Spinal cord (tissue), 10 donors: Measurements from ENCODE around the gene ARHGEF28. TPM values are rescaled to one million over a fixed set of nuclear protein-coding genes. Genes with fewer than 3 reads are reported as not detected.

Experiments used
- DNase-seq, 6 donors: peaks; one replicate each; pipeline versions ENCODE4 v3.0.0 to v3.0.0-alpha.2; 2013 to 2015; ENCODE audit warnings: low spot score in 6 of 6, low read depth in 4 of 6
- H3K27ac ChIP-seq: one replicate; pipeline ENCODE4 v1.5.1; 2013; ENCODE audit warnings: low read depth, low read length, control low read depth
- H3K27me3 ChIP-seq: one replicate; pipeline ENCODE4 v1.6.1; 2013; ENCODE audit warnings: low read length; ENCODE audit not compliant: control insufficient read depth, insufficient read depth
- H3K36me3 ChIP-seq: one replicate; pipeline ENCODE4 v1.6.1; 2013; ENCODE audit warnings: low read length; ENCODE audit not compliant: control insufficient read depth, insufficient read depth
- H3K4me1 ChIP-seq: one replicate; pipeline ENCODE4 v1.6.1; 2013; ENCODE audit warnings: low read length; ENCODE audit not compliant: control insufficient read depth, insufficient read depth
- H3K4me3 ChIP-seq: one replicate; pipeline ENCODE4 v1.5.1; 2013; ENCODE audit warnings: low read depth, low read length, control low read depth
- H3K9me3 ChIP-seq: one replicate; pipeline ENCODE4 v1.6.1; 2013; ENCODE audit warnings: low read length; ENCODE audit not compliant: control insufficient read depth, insufficient read depth
- WGBS: methylation state at CpG from one replicate; pipeline ENCODE4 v1.1.5; 2013; ENCODE audit warnings: missing lambda C conversion rate; ENCODE audit not compliant: insufficient coverage; 5-methylcytosine and 5-hydroxymethylcytosine counted together
- polyA plus RNA-seq, 2 donors: library from polyadenylated mRNA; unstranded; fragments of 120-200 nt; gene quantifications; one replicate each; pipeline ENCODE4 v1.2.1, GENCODE V29; 2013; ENCODE audit not compliant: insufficient read length in 2 of 2
- total RNA-seq, 2 donors: library from RNA; depleted of rRNA in 1 of 2; stranded (reverse); fragments of 120-200 nt in 1 of 2; fragments of >200 nt in 1 of 2; gene quantifications; one replicate each; pipeline versions ENCODE4 v1.2.3 to v1.2.4, GENCODE V29; 2013 to 2014
- donor health status: healthy.

ARHGEF28 gene
- total and polyA plus RNA-seq, 4 donors = 13.6 to 25.7 (median 14.3) TPM

- Histone ChIP-seq H3K4me1 (no peaks in the 10 kb centered on the region), H3K36me3 (no peaks in the 10 kb centered on the region), H3K4me3 (no peak overlapping the region), H3K27ac (no peak overlapping the region), H3K27me3 (no peaks in the 10 kb centered on the region), H3K9me3 (no peaks in the 10 kb centered on the region)
- WGBS = 45% methylated on average over 1 of the region's 5 CpGs
- DNase-seq = no peak
These were observed 100.7 kb downstream of the ARHGEF28 start for GRCh38 chr5:73726606-73727231.

- Histone ChIP-seq H3K9me3 (no peaks in the 10 kb centered on the region), H3K27ac (no peak overlapping the region), H3K27me3 (no peaks in the 10 kb centered on the region), H3K4me1 (no peaks in the 10 kb centered on the region), H3K4me3 (no peak overlapping the region), H3K36me3 (no peaks in the 10 kb centered on the region)
- 82% methylated on average over 1 of the region's 1 CpG for WGBS
- no peak for DNase-seq
These were observed 101.5 kb downstream of the ARHGEF28 start for GRCh38 chr5:73727470-73727869.

- Histone ChIP-seq H3K9me3 (no peaks in the 10 kb centered on the region), H3K36me3 (no peaks in the 10 kb centered on the region), H3K4me3 (no peak overlapping the region), H3K4me1 (no peaks in the 10 kb centered on the region), H3K27ac (no peak overlapping the region), H3K27me3 (no peaks in the 10 kb centered on the region)
- WGBS = 90% methylated on average over 6 of the region's 7 CpGs
- DNase-seq = no peak
These were observed 102.7 kb downstream of the ARHGEF28 start for GRCh38 chr5:73728493-73729273.

GRCh38 chr5:73729329-73729728 is 103.3 kb downstream of the ARHGEF28 start:
- no peak overlapping the region for H3K27ac ChIP-seq
- no peak overlapping the region for H3K4me3 ChIP-seq
- no peaks in the 10 kb centered on the region for H3K27me3 ChIP-seq
- DNase-seq = no peak
- no CpG with 5 or more reads among the region's 3 CpGs for WGBS
- no peaks in the 10 kb centered on the region for H3K36me3 ChIP-seq
- H3K4me1 ChIP-seq = no peaks in the 10 kb centered on the region
- H3K9me3 ChIP-seq = no peaks in the 10 kb centered on the region

GRCh38 chr5:73732045-73732444 is 106.0 kb downstream of the ARHGEF28 start:
- WGBS = no CpG with 5 or more reads among the region's 2 CpGs
- Histone ChIP-seq H3K4me3 (no peak overlapping the region), H3K27ac (no peak overlapping the region), H3K9me3 (no peaks in the 10 kb centered on the region), H3K36me3 (no peaks in the 10 kb centered on the region), H3K27me3 (no peaks in the 10 kb centered on the region), H3K4me1 (no peaks in the 10 kb centered on the region)
- no peak for DNase-seq

GRCh38 chr5:73733219-73733618 is 107.2 kb downstream of the ARHGEF28 start:
- WGBS = no CpG with 5 or more reads among the region's 1 CpG
- no peaks in the 10 kb centered on the region for H3K27me3 ChIP-seq
- H3K27ac ChIP-seq = no peak overlapping the region
- no peaks in the 10 kb centered on the region for H3K36me3 ChIP-seq
- H3K4me3 ChIP-seq = no peak overlapping the region
- no peak for DNase-seq
- H3K9me3 ChIP-seq = no peaks in the 10 kb centered on the region
- H3K4me1 ChIP-seq = no peaks in the 10 kb centered on the region

- no peak overlapping the region for H3K27ac ChIP-seq
These were observed 109.2 kb downstream of the ARHGEF28 start for GRCh38 chr5:73735032-73735734.

GRCh38 chr5:73739650-73740049 is 113.7 kb downstream of the ARHGEF28 start:
- no CpG with 5 or more reads among the region's 1 CpG for WGBS
- DNase-seq = no peak
- H3K27me3 ChIP-seq = no peaks in the 10 kb centered on the region

More at GRCh38 chr5:73735032-73735734, 109.2 kb downstream of the ARHGEF28 start:
- no peak for DNase-seq
- no peaks in the 10 kb centered on the region for H3K4me1 ChIP-seq
- no peaks in the 10 kb centered on the region for H3K27me3 ChIP-seq
- H3K9me3 ChIP-seq = no peaks in the 10 kb centered on the region
- H3K4me3 ChIP-seq = no peak overlapping the region
- no peaks in the 10 kb centered on the region for H3K36me3 ChIP-seq
- 100% methylated on average over 1 of the region's 4 CpGs for WGBS

GRCh38 chr5:73740274-73740790 is 114.3 kb downstream of the ARHGEF28 start:
- no peak for DNase-seq
- Histone ChIP-seq H3K27me3 (no peaks in the 10 kb centered on the region), H3K36me3 (no peaks in the 10 kb centered on the region), H3K4me1 (no peaks in the 10 kb centered on the region), H3K27ac (no peak overlapping the region), H3K4me3 (no peak overlapping the region), H3K9me3 (no peaks in the 10 kb centered on the region)
- WGBS = 64% methylated on average over 2 of the region's 4 CpGs

More at GRCh38 chr5:73739650-73740049, 113.7 kb downstream of the ARHGEF28 start:
- no peaks in the 10 kb centered on the region for H3K36me3 ChIP-seq
- H3K4me1 ChIP-seq = no peaks in the 10 kb centered on the region
- no peaks in the 10 kb centered on the region for H3K9me3 ChIP-seq
- H3K27ac ChIP-seq = no peak overlapping the region
- no peak overlapping the region for H3K4me3 ChIP-seq
